GM23338 (cell line): ENCODE measurements around the gene CD63. TPM values are rescaled to one million over a fixed set of nuclear protein-coding genes. Genes with fewer than 3 reads are reported as not detected.

Source experiments
- ATAC-seq: fragments of 200-7000 bp; cut with Tn5 transposase; 3 replicates; pipeline ENCODE4 v1.9.1; 2020
- DNase-seq: peaks from one replicate; pipeline ENCODE4 v3.0.0-alpha.2; 2015; ENCODE audit warnings: low spot score
- H2AFZ ChIP-seq: fragments of 200-600 bp; sonication (generic); 2 replicates; pipeline ENCODE4 v1.8.0; 2016; ENCODE audit warnings: antibody characterized with exemption, mild to moderate bottlenecking, moderate library complexity
- H3F3A ChIP-seq: fragments of 200-600 bp; sonication (generic); replicated peaks from 2 replicates; pipeline ENCODE4 v1.8.0; 2017; ENCODE audit warnings: antibody characterized with exemption, mixed run types, low read depth
- H3K27ac ChIP-seq: fragments of 200-600 bp; sonication (generic); 2 replicates; pipeline ENCODE4 v1.6.1; 2016; ENCODE audit warnings: low read depth
- H3K27me3 ChIP-seq: fragments of 200-600 bp; sonication (generic); 2 replicates; pipeline ENCODE4 v1.8.0; 2016; ENCODE audit warnings: mild to moderate bottlenecking, mixed run types, moderate library complexity; ENCODE audit not compliant: insufficient read depth
- H3K36me3 ChIP-seq: fragments of 200-600 bp; sonication (generic); 2 replicates; pipeline ENCODE4 v1.8.0; 2016; ENCODE audit warnings: mild to moderate bottlenecking; ENCODE audit not compliant: insufficient read depth
- H3K4me1 ChIP-seq: fragments of 200-600 bp; sonication (generic); 2 replicates; pipeline ENCODE4 v1.8.0; 2016; ENCODE audit warnings: mild to moderate bottlenecking, moderate library complexity; ENCODE audit not compliant: insufficient read depth
- H3K4me2 ChIP-seq: fragments of 200-600 bp; sonication (generic); 2 replicates; pipeline ENCODE4 v1.7.1; 2017; ENCODE audit warnings: mixed run types
- H3K4me3 ChIP-seq: fragments of 200-600 bp; sonication (generic); 2 replicates; pipeline ENCODE4 v1.6.1; 2016; ENCODE audit warnings: mixed run types
- H3K79me2 ChIP-seq: fragments of 200-600 bp; sonication (generic); replicated peaks from 2 replicates; pipeline ENCODE4 v1.8.0; 2017; ENCODE audit warnings: mild to moderate bottlenecking; ENCODE audit not compliant: insufficient read depth
- H3K9me2 ChIP-seq: fragments of 200-600 bp; sonication (generic); 2 replicates; pipeline ENCODE4 v1.8.0; 2017; ENCODE audit not compliant: insufficient read depth
- H4K20me1 ChIP-seq: fragments of 200-600 bp; sonication (generic); replicated peaks from 2 replicates; pipeline ENCODE4 v1.8.0; 2017; ENCODE audit warnings: mild to moderate bottlenecking; ENCODE audit not compliant: insufficient read depth
- H3K27ac Mint-ChIP-seq: 2 replicates; pipeline ENCODE4 v1.8.0; 2020; ENCODE audit warnings: inconsistent platforms, mild to moderate bottlenecking, moderate library complexity, mixed read lengths
- H3K27me3 Mint-ChIP-seq: 3 replicates; pipeline ENCODE4 v1.8.0; 2022; ENCODE audit warnings: low read depth, mild to moderate bottlenecking, moderate library complexity, mixed read lengths, inconsistent platforms; ENCODE audit not compliant: insufficient read depth, poor library complexity
- H3K36me3 Mint-ChIP-seq: 3 replicates; pipeline ENCODE4 v1.8.0; 2021; ENCODE audit warnings: low read depth, mild to moderate bottlenecking, inconsistent platforms, moderate library complexity, mixed read lengths
- H3K4me1 Mint-ChIP-seq: 3 replicates; pipeline ENCODE4 v1.8.0; 2020; ENCODE audit warnings: mild to moderate bottlenecking, inconsistent platforms, mixed read lengths
- H3K4me3 Mint-ChIP-seq: 3 replicates; pipeline ENCODE4 v1.8.0; 2021; ENCODE audit warnings: moderate library complexity, mild to moderate bottlenecking, inconsistent platforms, mixed read lengths
- H3K9me3 Mint-ChIP-seq: 3 replicates; pipeline ENCODE4 v1.8.0; 2020; ENCODE audit warnings: moderate library complexity, mild to moderate bottlenecking, inconsistent platforms, mixed read lengths
- CREB1 ChIP-seq: fragments of 250-450 bp; sonication (Bioruptor Pico); IDR thresholded peaks from 2 replicates; pipeline ENCODE4 v1.5.0; 2020; ENCODE audit warnings: low read depth, mild to moderate bottlenecking, moderate library complexity
- EZH2 ChIP-seq: fragments of 200-600 bp; sonication (generic); IDR thresholded peaks from one replicate; pipeline ENCODE4 v1.8.0; 2017; ENCODE audit warnings: antibody characterized with exemption, mild to moderate bottlenecking, low read depth; ENCODE audit not compliant: unreplicated experiment
- EZH2phosphoT487 ChIP-seq: fragments of 200-600 bp; sonication (generic); IDR thresholded peaks from one replicate; pipeline ENCODE4 v1.8.1; 2018; ENCODE audit warnings: antibody characterized with exemption; ENCODE audit not compliant: unreplicated experiment
- JUNB ChIP-seq: IDR thresholded peaks from one replicate; pipeline ENCODE4 v1.6.1; 2016; ENCODE audit warnings: antibody characterized with exemption; ENCODE audit not compliant: unreplicated experiment
- NANOG ChIP-seq: IDR thresholded peaks from 2 replicates; pipeline ENCODE4 v1.6.1; 2016; ENCODE audit warnings: antibody characterized with exemption, borderline replicate concordance
- POLR2AphosphoS5 ChIP-seq: IDR thresholded peaks from 2 replicates; pipeline ENCODE4 v1.6.1; 2016; ENCODE audit warnings: antibody characterized with exemption, low read depth
- STAT1 ChIP-seq: IDR thresholded peaks from one replicate; pipeline ENCODE4 v1.6.1; 2016; ENCODE audit warnings: antibody characterized with exemption; ENCODE audit not compliant: unreplicated experiment
- ZNF114 ChIP-seq: fragments of 250-450 bp; sonication (Bioruptor Pico); IDR thresholded peaks from 2 replicates; pipeline ENCODE4 v1.5.0; 2020; ENCODE audit warnings: mild to moderate bottlenecking, moderate library complexity
- ZNF331 ChIP-seq: fragments of 250-450 bp; sonication (Bioruptor Pico); IDR thresholded peaks from 2 replicates; pipeline ENCODE4 v1.5.0; 2020; ENCODE audit warnings: low read depth, mild to moderate bottlenecking, moderate library complexity
- polyA plus RNA-seq: library from polyadenylated mRNA; unstranded; fragments of >200 nt; fragmentation: Nextera tagmentation; extraction: Ambion mirVana; gene quantifications from 2 replicates; pipeline ENCODE4 v1.2.1, GENCODE V29; 2016
- total RNA-seq: library from RNA; depleted of rRNA; stranded (reverse); fragments of >200 nt; shearing (Covaris generic); gene quantifications from 2 replicates; pipeline ENCODE4 v1.2.3, GENCODE V29; 2014
- TF ChIP-seq, protein P1 (sequence below), 2 experiments: fragments of 200-600 bp in 1 of 2; sonication (generic) in 1 of 2; conservative IDR thresholded peaks; 2 replicates each; pipeline versions ENCODE4 v1.5.1 to v1.6.1; 2016 to 2017; ENCODE audit warnings: antibody characterized with exemption in 2 of 2, low read depth in 2 of 2, mild to moderate bottlenecking in 2 of 2, moderate library complexity in 1 of 2
- TF ChIP-seq, protein P2 (sequence below): IDR thresholded peaks from one replicate; pipeline ENCODE4 v1.6.1; 2018; ENCODE audit warnings: antibody characterized with exemption; ENCODE audit not compliant: unreplicated experiment
- TF ChIP-seq, protein P3 (sequence below): IDR thresholded peaks from 2 replicates; pipeline ENCODE4 v1.6.1; 2016; ENCODE audit warnings: antibody characterized with exemption
- TF ChIP-seq, protein P4 (sequence below): fragments of 250-450 bp; sonication (Bioruptor Pico); IDR thresholded peaks from 2 replicates; pipeline ENCODE4 v1.5.0; 2020; ENCODE audit warnings: mild to moderate bottlenecking, moderate library complexity

CD63 gene
- total and polyA plus RNA-seq, 2 experiments from 2014 or later: 294 to 685 TPM

DNA sequence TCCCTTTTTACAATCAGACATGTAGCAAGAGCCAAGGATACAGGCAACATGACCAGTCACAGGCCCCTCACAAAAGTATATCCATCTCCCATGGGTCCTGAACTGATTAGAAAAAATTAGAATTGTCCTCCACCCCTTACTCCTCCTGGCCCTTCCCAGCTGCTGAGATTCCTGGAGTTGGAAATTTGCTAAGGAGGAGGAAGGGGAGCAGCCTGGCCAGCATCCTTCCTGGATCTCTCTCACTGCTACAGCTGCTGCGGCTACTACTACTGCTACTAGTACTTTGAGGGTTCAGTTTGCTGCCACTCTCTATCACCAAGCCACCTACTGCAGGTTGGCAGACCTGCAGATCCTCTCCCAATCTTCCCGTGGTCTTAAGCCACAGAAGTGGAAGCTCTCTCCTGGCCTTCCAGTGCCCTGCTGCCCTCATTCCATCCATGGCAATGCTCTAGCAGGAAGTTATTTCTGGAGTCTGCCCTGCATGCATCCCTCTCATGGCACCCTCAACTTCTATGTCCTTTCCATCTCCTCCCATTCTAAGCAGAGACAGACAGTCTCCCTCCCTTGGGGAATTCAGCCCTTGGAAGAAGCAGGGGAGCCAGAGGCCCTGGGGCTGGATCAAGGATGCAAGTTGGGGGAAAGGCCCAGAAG, 22.1 kb downstream of the CD63 start:
- peaks cover 7% of the 10 kb centered on the region; the same call in 1 of the 2 replicates for H3F3A ChIP-seq
- H3K4me3 Mint-ChIP-seq: peak overlapping the region; percentile 88
- no peaks in the 10 kb centered on the region for H3K9me2 ChIP-seq
- H3K9me3 Mint-ChIP-seq: no peaks in the 10 kb centered on the region
- H3K4me1 Mint-ChIP-seq: peaks cover 38% of the 10 kb centered on the region
- peaks cover 20% of the 10 kb centered on the region for H3K27me3 Mint-ChIP-seq
- TF ChIP-seq CREB1 (no peak), EZH2phosphoT487 (no peak), JUNB (no peak), EZH2 (no peak), NANOG (no peak), STAT1 (no peak), POLR2AphosphoS5 (no peak), ZNF114 (CRISPR knock-in tag) (no peak), ZNF331 (CRISPR knock-in tag) (no peak)
- TF ChIP-seq, protein P1, sequence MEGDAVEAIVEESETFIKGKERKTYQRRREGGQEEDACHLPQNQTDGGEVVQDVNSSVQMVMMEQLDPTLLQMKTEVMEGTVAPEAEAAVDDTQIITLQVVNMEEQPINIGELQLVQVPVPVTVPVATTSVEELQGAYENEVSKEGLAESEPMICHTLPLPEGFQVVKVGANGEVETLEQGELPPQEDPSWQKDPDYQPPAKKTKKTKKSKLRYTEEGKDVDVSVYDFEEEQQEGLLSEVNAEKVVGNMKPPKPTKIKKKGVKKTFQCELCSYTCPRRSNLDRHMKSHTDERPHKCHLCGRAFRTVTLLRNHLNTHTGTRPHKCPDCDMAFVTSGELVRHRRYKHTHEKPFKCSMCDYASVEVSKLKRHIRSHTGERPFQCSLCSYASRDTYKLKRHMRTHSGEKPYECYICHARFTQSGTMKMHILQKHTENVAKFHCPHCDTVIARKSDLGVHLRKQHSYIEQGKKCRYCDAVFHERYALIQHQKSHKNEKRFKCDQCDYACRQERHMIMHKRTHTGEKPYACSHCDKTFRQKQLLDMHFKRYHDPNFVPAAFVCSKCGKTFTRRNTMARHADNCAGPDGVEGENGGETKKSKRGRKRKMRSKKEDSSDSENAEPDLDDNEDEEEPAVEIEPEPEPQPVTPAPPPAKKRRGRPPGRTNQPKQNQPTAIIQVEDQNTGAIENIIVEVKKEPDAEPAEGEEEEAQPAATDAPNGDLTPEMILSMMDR (conservative IDR thresholded peaks at IDR 0.05; ENCODE audit: low read depth in 2 of 2): no peak
- TF ChIP-seq, protein P2, sequence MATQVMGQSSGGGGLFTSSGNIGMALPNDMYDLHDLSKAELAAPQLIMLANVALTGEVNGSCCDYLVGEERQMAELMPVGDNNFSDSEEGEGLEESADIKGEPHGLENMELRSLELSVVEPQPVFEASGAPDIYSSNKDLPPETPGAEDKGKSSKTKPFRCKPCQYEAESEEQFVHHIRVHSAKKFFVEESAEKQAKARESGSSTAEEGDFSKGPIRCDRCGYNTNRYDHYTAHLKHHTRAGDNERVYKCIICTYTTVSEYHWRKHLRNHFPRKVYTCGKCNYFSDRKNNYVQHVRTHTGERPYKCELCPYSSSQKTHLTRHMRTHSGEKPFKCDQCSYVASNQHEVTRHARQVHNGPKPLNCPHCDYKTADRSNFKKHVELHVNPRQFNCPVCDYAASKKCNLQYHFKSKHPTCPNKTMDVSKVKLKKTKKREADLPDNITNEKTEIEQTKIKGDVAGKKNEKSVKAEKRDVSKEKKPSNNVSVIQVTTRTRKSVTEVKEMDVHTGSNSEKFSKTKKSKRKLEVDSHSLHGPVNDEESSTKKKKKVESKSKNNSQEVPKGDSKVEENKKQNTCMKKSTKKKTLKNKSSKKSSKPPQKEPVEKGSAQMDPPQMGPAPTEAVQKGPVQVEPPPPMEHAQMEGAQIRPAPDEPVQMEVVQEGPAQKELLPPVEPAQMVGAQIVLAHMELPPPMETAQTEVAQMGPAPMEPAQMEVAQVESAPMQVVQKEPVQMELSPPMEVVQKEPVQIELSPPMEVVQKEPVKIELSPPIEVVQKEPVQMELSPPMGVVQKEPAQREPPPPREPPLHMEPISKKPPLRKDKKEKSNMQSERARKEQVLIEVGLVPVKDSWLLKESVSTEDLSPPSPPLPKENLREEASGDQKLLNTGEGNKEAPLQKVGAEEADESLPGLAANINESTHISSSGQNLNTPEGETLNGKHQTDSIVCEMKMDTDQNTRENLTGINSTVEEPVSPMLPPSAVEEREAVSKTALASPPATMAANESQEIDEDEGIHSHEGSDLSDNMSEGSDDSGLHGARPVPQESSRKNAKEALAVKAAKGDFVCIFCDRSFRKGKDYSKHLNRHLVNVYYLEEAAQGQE: no peak
- TF ChIP-seq, protein P3, sequence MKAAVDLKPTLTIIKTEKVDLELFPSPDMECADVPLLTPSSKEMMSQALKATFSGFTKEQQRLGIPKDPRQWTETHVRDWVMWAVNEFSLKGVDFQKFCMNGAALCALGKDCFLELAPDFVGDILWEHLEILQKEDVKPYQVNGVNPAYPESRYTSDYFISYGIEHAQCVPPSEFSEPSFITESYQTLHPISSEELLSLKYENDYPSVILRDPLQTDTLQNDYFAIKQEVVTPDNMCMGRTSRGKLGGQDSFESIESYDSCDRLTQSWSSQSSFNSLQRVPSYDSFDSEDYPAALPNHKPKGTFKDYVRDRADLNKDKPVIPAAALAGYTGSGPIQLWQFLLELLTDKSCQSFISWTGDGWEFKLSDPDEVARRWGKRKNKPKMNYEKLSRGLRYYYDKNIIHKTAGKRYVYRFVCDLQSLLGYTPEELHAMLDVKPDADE: no peak
- TF ChIP-seq, protein P4, sequence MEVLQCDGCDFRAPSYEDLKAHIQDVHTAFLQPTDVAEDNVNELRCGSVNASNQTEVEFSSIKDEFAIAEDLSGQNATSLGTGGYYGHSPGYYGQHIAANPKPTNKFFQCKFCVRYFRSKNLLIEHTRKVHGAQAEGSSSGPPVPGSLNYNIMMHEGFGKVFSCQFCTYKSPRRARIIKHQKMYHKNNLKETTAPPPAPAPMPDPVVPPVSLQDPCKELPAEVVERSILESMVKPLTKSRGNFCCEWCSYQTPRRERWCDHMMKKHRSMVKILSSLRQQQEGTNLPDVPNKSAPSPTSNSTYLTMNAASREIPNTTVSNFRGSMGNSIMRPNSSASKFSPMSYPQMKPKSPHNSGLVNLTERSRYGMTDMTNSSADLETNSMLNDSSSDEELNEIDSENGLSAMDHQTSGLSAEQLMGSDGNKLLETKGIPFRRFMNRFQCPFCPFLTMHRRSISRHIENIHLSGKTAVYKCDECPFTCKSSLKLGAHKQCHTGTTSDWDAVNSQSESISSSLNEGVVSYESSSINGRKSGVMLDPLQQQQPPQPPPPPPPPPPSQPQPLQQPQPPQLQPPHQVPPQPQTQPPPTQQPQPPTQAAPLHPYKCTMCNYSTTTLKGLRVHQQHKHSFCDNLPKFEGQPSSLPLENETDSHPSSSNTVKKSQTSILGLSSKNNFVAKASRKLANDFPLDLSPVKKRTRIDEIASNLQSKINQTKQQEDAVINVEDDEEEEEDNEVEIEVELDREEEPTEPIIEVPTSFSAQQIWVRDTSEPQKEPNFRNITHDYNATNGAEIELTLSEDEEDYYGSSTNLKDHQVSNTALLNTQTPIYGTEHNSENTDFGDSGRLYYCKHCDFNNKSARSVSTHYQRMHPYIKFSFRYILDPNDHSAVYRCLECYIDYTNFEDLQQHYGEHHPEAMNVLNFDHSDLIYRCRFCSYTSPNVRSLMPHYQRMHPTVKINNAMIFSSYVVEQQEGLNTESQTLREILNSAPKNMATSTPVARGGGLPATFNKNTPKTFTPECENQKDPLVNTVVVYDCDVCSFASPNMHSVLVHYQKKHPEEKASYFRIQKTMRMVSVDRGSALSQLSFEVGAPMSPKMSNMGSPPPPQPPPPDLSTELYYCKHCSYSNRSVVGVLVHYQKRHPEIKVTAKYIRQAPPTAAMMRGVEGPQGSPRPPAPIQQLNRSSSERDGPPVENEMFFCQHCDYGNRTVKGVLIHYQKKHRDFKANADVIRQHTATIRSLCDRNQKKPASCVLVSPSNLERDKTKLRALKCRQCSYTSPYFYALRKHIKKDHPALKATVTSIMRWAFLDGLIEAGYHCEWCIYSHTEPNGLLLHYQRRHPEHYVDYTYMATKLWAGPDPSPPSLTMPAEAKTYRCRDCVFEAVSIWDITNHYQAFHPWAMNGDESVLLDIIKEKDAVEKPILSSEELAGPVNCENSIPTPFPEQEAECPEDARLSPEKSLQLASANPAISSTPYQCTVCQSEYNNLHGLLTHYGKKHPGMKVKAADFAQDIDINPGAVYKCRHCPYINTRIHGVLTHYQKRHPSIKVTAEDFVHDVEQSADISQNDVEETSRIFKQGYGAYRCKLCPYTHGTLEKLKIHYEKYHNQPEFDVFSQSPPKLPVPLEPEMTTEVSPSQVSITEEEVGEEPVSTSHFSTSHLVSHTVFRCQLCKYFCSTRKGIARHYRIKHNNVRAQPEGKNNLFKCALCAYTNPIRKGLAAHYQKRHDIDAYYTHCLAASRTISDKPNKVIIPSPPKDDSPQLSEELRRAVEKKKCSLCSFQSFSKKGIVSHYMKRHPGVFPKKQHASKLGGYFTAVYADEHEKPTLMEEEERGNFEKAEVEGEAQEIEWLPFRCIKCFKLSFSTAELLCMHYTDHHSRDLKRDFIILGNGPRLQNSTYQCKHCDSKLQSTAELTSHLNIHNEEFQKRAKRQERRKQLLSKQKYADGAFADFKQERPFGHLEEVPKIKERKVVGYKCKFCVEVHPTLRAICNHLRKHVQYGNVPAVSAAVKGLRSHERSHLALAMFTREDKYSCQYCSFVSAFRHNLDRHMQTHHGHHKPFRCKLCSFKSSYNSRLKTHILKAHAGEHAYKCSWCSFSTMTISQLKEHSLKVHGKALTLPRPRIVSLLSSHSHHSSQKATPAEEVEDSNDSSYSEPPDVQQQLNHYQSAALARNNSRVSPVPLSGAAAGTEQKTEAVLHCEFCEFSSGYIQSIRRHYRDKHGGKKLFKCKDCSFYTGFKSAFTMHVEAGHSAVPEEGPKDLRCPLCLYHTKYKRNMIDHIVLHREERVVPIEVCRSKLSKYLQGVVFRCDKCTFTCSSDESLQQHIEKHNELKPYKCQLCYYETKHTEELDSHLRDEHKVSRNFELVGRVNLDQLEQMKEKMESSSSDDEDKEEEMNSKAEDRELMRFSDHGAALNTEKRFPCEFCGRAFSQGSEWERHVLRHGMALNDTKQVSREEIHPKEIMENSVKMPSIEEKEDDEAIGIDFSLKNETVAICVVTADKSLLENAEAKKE (CRISPR knock-in tag): no peak
- ATAC-seq (no peak; the same call in 2 of the 3 replicates), DNase-seq (no peak)
- H3K4me3 ChIP-seq: peak overlapping the region; percentile 97
- H3K4me1 ChIP-seq: peaks cover 26% of the 10 kb centered on the region
- H4K20me1 ChIP-seq: peaks cover 3% of the 10 kb centered on the region; the same call in 1 of the 2 replicates
- no peak overlapping the region for H3K27ac Mint-ChIP-seq
- H3K27ac ChIP-seq: no peak overlapping the region
- peak overlapping the region; percentile 98 for H3K4me2 ChIP-seq
- H3K79me2 ChIP-seq: peaks cover 28% of the 10 kb centered on the region
- H3K36me3 ChIP-seq: no peaks in the 10 kb centered on the region
- H2AFZ ChIP-seq: peak overlapping the region; percentile 95
- peaks cover 4% of the 10 kb centered on the region; the same call in 1 of the 3 replicates for H3K36me3 Mint-ChIP-seq
- H3K27me3 ChIP-seq: peaks cover 9% of the 10 kb centered on the region; the same call in 1 of the 2 replicates
